Hematopoietic multipotent progenitor cell treated with erythropoietin and hydrocortisone succinate and interleukin-3 and kit ligand, for 15 days (in vitro differentiated cells): ENCODE data around the gene CASP2.

Experiments
- DNase-seq: peaks from one replicate; pipeline ENCODE4 v3.0.0-alpha.2; 2015; ENCODE audit warnings: low spot score

The CASP2 gene

GRCh38 chr7:143287935-143288826, at the start of gene CASP2:
Gene CASP2 (plus strand): TSS chr7:143288351. CDS start chr7:143288456, 105 bp downstream.
- peak; percentile 92 for DNase-seq

- DNase-seq, result no peak
Observed at GRCh38 chr7:143239813-143240212, 48.3 kb upstream of the CASP2 start.

- DNase-seq, result peak; percentile 74
Observed at GRCh38 chr7:143240291-143241168, 47.6 kb upstream of the CASP2 start.

GRCh38 chr7:143242306-143242705, 45.8 kb upstream of the CASP2 start:
- no peak for DNase-seq

- no peak for DNase-seq
Observed at GRCh38 chr7:143243111-143243510, 45.0 kb upstream of the CASP2 start.

GRCh38 chr7:143243614-143244013, 44.5 kb upstream of the CASP2 start:
- no peak for DNase-seq

- DNase-seq, result no peak
Observed at GRCh38 chr7:143244321-143244720, 43.8 kb upstream of the CASP2 start.

GRCh38 chr7:143245123-143245522, 43.0 kb upstream of the CASP2 start:
- DNase-seq, result no peak

GRCh38 chr7:143247372-143247771, 40.8 kb upstream of the CASP2 start:
- DNase-seq, result no peak

GRCh38 chr7:143248761-143249354, 39.3 kb upstream of the CASP2 start:
- DNase-seq, result no peak

- DNase-seq, result no peak
Observed at GRCh38 chr7:143250199-143250598, 38.0 kb upstream of the CASP2 start.

GRCh38 chr7:143250822-143251221, 37.3 kb upstream of the CASP2 start:
- no peak for DNase-seq

GRCh38 chr7:143252006-143252405, 36.1 kb upstream of the CASP2 start:
- no peak for DNase-seq

GRCh38 chr7:143255564-143255963, 32.6 kb upstream of the CASP2 start:
- no peak for DNase-seq

- peak; percentile 38 for DNase-seq
Observed at GRCh38 chr7:143256325-143256724, 31.8 kb upstream of the CASP2 start.

GRCh38 chr7:143256932-143257331, 31.2 kb upstream of the CASP2 start:
- DNase-seq, result peak; percentile 71

- DNase-seq, result no peak
Observed at GRCh38 chr7:143257501-143257900, 30.6 kb upstream of the CASP2 start.

GRCh38 chr7:143258831-143259230, 29.3 kb upstream of the CASP2 start:
- DNase-seq, result peak; percentile 64

- no peak for DNase-seq
Observed at GRCh38 chr7:143259765-143260164, 28.4 kb upstream of the CASP2 start.

GRCh38 chr7:143261901-143262300, 26.2 kb upstream of the CASP2 start:
- DNase-seq, result no peak

GRCh38 chr7:143263266-143264195, 24.6 kb upstream of the CASP2 start, which contains the start of gene GSTK1:
Gene GSTK1 (plus strand): TSS chr7:143263441. CDS start chr7:143263514, 73 bp downstream.
- peak; percentile 58 for DNase-seq
